Right ventricle myocardium inferior (tissue), 1 donor: ENCODE results near the gene APOL4. TPM values are rescaled to one million over a fixed set of nuclear protein-coding genes. Genes with fewer than 3 reads are reported as not detected.

Experiments
- ATAC-seq: fragments of 200-7000 bp; cut with Tn5 transposase; one replicate; pipeline ENCODE4 v1.9.1; 2020; ENCODE audit warnings: mild to moderate bottlenecking, moderate library complexity
- DNase-seq: peaks from one replicate; pipeline ENCODE4 v3.0.0; 2021; ENCODE audit errors: missing footprints
- intact Hi-C: fragments of 100-400 bp; cut with DNase I; formaldehyde crosslinking; loops from one replicate; pipeline ENCODE4 v1.11.0; 2022
- total RNA-seq: library from RNA; stranded (reverse); fragmentation: NEBNext Ultra II Directional; extraction: Animal tissue kit (Norgen Biotek cat#: 25700); gene quantifications from one replicate; pipeline ENCODE4 v1.2.1, GENCODE V29; 2021
- donor health status: DM: no; HTN: yes; CAD: no; lungs with severe emphysema.

The APOL4 gene
- total RNA-seq, 1 donor from 2014 or later, result 6.9 TPM

DNA sequence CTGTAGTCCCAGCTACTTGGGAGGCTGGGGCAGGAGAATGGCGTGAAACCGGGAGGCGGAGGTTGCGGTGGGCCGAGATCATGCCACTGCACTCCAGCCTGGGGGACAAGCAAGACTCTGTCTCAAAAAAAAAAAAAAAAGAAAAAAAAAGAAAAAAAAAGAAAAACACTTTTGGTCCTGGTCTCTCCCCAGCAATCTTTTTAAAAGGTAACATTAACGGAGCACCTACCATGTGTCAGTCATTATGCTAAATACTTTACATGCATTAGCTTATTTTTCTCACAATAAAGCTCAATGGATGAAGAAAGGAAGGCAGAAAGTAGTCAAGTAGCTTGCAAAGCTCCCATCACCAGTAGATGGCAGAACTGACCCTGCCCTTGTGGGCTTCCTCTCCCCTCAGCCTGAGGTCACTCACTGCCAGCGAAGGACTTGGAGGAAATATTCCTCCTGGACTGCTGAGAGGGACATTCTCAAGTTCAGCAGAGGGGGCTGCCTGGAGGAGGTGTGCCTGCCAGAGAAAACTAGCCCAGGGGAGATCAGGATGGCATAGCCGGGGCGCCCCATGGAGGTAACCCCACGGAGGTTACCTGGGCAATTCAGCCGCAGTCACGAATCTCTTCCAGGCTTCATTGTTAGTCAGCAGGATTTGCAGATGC lies 56.6 kb downstream of the APOL4 start:
- no peak for DNase-seq
- ATAC-seq, result peak; percentile 84

DNA sequence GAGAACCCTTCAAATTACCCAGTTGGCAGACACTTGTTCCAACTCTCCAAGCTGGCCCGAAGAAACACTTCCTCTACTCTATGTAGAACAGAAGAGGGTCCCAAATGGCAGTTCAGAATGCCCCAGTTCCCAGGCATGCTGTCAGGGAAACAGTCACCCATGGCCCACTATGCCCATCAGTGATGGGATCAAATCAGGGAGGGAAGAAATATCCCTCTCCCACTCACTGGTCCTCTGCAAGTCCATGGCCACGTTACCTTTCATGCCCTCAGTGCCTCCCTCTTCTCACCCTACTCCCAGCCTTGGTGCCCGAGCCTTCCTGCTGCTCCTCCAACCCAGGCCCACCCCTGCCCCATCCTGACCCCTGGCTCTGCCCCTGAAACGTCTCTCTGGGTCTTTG lies 57.7 kb downstream of the APOL4 start:
- intact Hi-C loops, result no loop called here
- ATAC-seq, result no peak
- no peak for DNase-seq

More for the DNA sequence above, 56.6 kb downstream of the APOL4 start:
- intact Hi-C loops, result loop anchor here (5.0 kb wide), 2 partner anchors 122 to 342 kb away; no protein-coding TSS in a partner anchor

DNA sequence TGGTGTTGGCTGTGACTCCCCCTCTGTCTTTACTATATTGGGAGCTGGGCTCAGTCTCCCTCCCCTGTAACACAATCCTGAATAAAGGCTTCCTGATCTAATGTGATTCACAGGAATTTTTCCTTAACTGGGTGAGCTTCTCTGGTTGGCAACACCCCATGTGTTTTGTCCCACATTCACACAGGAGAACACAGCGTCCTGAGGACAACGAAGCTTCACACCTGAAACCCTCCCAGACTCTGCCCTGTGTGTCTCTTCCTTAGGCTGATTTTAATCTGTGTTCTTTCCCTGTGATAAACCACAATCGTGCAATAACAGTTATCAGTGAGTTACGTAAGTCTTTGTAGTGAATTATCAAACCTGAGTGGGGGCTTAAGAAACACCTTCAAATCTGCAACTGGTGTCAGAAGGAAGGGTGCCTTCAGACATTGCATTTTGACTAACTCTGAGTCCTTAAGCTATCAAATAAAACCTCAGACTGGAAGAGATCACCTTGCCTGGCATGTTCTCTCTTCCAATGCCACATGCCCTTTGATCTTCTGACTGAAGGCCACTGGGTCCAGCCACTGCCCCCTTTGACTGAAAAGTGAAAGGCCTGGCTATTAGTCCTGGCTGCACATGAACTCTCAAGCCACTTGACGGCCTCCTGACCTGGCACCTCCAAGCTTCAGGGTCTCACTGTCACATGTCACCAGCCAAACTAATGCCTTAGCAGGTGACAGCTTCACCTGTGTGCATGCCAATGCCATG lies 58.4 kb downstream of the APOL4 start:
- intact Hi-C loops, result no loop called here
- DNase-seq (no peak), ATAC-seq (no peak)

DNA sequence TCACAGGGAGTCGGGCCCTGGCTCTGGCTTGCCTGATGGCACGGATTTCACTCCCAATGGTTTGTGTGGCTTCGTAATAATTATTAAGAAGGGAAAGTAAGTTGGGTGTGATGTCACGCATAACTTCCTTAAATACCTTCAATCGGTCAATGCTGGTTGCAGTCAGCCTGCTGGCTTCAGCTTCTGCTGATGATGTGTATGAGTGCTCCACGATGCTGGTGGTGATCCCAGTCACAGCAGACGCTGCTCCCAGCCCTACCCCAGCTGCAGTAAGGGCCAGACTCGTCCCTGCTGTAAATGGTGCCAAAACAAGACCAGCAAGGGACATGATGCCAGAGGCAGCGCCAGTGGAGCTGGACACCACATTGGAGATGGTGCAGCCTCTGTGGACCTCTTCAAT lies 60.1 kb downstream of the APOL4 start:
- intact Hi-C loops, result no loop called here
- no peak for ATAC-seq
- DNase-seq, result no peak

Other genes with a start within 250 kb of the APOL4 start
- 84.4 TPM for gene RBFOX2, start 173.0 kb downstream of the APOL4 start, total RNA-seq
- gene APOL3, start 41.1 kb downstream of the APOL4 start, total RNA-seq, result 31.7 TPM
- 67.0 TPM for gene APOL2, start 37.7 kb upstream of the APOL4 start, total RNA-seq
- gene APOL1, start 51.3 kb upstream of the APOL4 start, total RNA-seq, result 22.1 TPM
- 180 TPM for gene MYH9, start 186.2 kb upstream of the APOL4 start, total RNA-seq